ENCODE measurements around the gene PRKN. TPM values are rescaled to one million over a fixed set of nuclear protein-coding genes. Genes with fewer than 3 reads are reported as not detected.
A peak's percentile ranks its signal among the peaks of the same experiment; 100 is the strongest.

The PRKN gene
- total RNA-seq, 1 donor from 2014 or later, result 0.79 TPM

DNA sequence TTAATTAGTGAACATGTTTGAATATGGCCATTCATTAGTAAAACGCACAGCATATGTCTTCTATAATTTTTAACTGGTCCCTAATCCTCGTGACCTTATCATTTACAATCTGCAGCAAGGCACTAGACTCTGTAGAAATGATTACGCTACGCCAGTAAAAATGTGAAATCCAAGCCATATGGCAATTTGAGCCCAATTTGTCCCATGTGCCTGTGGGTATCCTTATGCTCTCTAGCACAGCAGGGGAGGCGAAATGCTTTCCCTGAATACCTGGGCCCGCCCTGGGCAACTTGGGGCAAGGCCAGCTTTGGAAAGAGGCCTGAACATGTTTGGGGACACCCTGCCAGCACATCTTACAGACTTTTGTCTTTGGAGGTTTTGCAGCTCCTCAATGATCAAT is 1331.0 kb downstream of the PRKN start:
- DNase-seq (ENCODE audit: low read depth) (no peak), FAIRE-seq (no peak)
- H3K27me3 ChIP-seq (ENCODE audit: control insufficient read depth, insufficient read depth, low read length), result no peaks in the 10 kb centered on the region
- no peaks in the 10 kb centered on the region for H3K36me3 ChIP-seq (ENCODE audit: control insufficient read depth, insufficient read depth, low read length)
- H3K4me3 ChIP-seq (ENCODE audit: low read depth, low read length), result no peak overlapping the region
- TF ChIP-seq, protein P1, sequence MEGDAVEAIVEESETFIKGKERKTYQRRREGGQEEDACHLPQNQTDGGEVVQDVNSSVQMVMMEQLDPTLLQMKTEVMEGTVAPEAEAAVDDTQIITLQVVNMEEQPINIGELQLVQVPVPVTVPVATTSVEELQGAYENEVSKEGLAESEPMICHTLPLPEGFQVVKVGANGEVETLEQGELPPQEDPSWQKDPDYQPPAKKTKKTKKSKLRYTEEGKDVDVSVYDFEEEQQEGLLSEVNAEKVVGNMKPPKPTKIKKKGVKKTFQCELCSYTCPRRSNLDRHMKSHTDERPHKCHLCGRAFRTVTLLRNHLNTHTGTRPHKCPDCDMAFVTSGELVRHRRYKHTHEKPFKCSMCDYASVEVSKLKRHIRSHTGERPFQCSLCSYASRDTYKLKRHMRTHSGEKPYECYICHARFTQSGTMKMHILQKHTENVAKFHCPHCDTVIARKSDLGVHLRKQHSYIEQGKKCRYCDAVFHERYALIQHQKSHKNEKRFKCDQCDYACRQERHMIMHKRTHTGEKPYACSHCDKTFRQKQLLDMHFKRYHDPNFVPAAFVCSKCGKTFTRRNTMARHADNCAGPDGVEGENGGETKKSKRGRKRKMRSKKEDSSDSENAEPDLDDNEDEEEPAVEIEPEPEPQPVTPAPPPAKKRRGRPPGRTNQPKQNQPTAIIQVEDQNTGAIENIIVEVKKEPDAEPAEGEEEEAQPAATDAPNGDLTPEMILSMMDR (IDR thresholded peaks at IDR 0.05; ENCODE audit: insufficient read depth, low read length, severe bottlenecking), result no peak

GRCh38 chr6:161395716-161396231 is 1331.8 kb downstream of the PRKN start:
- no peak for DNase-seq (ENCODE audit: low read depth)
- Histone ChIP-seq H3K27me3 (ENCODE audit: control insufficient read depth, insufficient read depth, low read length) (no peaks in the 10 kb centered on the region), H3K4me3 (ENCODE audit: low read depth, low read length) (no peak overlapping the region), H3K36me3 (ENCODE audit: control insufficient read depth, insufficient read depth, low read length) (no peaks in the 10 kb centered on the region)
- FAIRE-seq, result no peak
- TF ChIP-seq, protein P1 (IDR thresholded peaks at IDR 0.05; ENCODE audit: insufficient read depth, low read length, severe bottlenecking), result no peak

GRCh38 chr6:161394437-161394836 is 1333.1 kb downstream of the PRKN start:
- Histone ChIP-seq H3K4me3 (ENCODE audit: low read depth, low read length) (no peak overlapping the region), H3K27me3 (ENCODE audit: control insufficient read depth, insufficient read depth, low read length) (no peaks in the 10 kb centered on the region), H3K36me3 (ENCODE audit: control insufficient read depth, insufficient read depth, low read length) (no peaks in the 10 kb centered on the region)
- FAIRE-seq, result no peak
- TF ChIP-seq, protein P1 (IDR thresholded peaks at IDR 0.05; ENCODE audit: insufficient read depth, low read length, severe bottlenecking), result no peak
- DNase-seq (ENCODE audit: low read depth), result no peak

DNA sequence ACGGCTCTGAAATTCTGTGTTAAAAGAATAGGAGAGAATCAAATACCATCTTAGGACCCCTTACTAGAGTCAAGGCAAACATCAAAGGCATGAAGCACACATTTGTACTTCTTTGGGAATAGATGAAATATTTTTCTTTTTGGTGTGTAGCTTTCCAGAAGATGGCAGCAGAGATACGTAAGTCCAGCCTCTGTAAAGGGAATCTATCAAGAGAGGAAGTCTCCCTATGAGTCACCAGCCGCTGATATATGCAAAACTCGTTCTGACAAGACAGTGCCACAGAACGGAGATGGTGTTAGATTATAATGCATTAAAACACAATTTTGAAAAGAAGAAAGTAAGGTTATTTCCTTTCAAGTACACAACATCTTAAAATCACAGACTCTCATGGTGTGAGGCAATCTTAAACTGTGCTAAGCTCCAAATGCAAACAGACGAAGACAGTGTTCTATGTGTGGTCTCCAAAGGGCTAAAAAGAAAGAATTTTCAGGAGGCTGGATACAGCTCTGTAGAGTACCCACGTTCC is 1333.7 kb downstream of the PRKN start:
- FAIRE-seq, result no peak
- peak; percentile 92 for DNase-seq (ENCODE audit: low read depth)
- no peaks in the 10 kb centered on the region for H3K27me3 ChIP-seq (ENCODE audit: control insufficient read depth, insufficient read depth, low read length)

GRCh38 chr6:161393292-161393691 is 1334.3 kb downstream of the PRKN start:
- Histone ChIP-seq H3K4me3 (ENCODE audit: low read depth, low read length) (no peak overlapping the region), H3K36me3 (ENCODE audit: control insufficient read depth, insufficient read depth, low read length) (no peaks in the 10 kb centered on the region), H3K27me3 (ENCODE audit: control insufficient read depth, insufficient read depth, low read length) (no peaks in the 10 kb centered on the region)
- TF ChIP-seq, protein P1 (IDR thresholded peaks at IDR 0.05; ENCODE audit: insufficient read depth, low read length, severe bottlenecking), result no peak
- FAIRE-seq, result no peak
- DNase-seq (ENCODE audit: low read depth), result no peak

More for the DNA sequence above, 1333.7 kb downstream of the PRKN start:
- TF ChIP-seq, protein P1 (IDR thresholded peaks at IDR 0.05; ENCODE audit: insufficient read depth, low read length, severe bottlenecking), result peak; percentile 55
- H3K4me3 ChIP-seq (ENCODE audit: low read depth, low read length), result no peak overlapping the region
- H3K36me3 ChIP-seq (ENCODE audit: control insufficient read depth, insufficient read depth, low read length), result no peaks in the 10 kb centered on the region

- no peaks in the 10 kb centered on the region for H3K36me3 ChIP-seq (ENCODE audit: control insufficient read depth, insufficient read depth, low read length)
- no peak for FAIRE-seq
- TF ChIP-seq, protein P1 (IDR thresholded peaks at IDR 0.05; ENCODE audit: insufficient read depth, low read length, severe bottlenecking), result no peak
- no peak for DNase-seq (ENCODE audit: low read depth)
- no peak overlapping the region for H3K4me3 ChIP-seq (ENCODE audit: low read depth, low read length)
- no peaks in the 10 kb centered on the region for H3K27me3 ChIP-seq (ENCODE audit: control insufficient read depth, insufficient read depth, low read length)
Measured at GRCh38 chr6:161389756-161390155, 1337.8 kb downstream of the PRKN start.

Data from bronchial epithelial cell (primary cell).